Breast epithelium (tissue), 3 donors: ENCODE data around the gene LIM2.
"Not testable (repeated sequence)": the region's sequence is repeated elsewhere in the genome, so short reads cannot be mapped to it uniquely, and the experiment has no call there.

Experiments used
- POLR2AphosphoS5 ChIP-seq, 3 donors: sonication (generic); formaldehyde crosslinking; IDR thresholded peaks; one replicate each; pipeline ENCODE4 v1.6.1; 2017; ENCODE audit warnings: antibody characterized with exemption in 3 of 3
- TF ChIP-seq, protein P1 (sequence below), 3 donors: fragments of 450-650 bp; IDR thresholded peaks; one replicate each; pipeline ENCODE4 v1.5.1; 2016 to 2017; ENCODE audit warnings: antibody characterized with exemption in 3 of 3, mild to moderate bottlenecking in 3 of 3, moderate library complexity in 3 of 3

DNA sequence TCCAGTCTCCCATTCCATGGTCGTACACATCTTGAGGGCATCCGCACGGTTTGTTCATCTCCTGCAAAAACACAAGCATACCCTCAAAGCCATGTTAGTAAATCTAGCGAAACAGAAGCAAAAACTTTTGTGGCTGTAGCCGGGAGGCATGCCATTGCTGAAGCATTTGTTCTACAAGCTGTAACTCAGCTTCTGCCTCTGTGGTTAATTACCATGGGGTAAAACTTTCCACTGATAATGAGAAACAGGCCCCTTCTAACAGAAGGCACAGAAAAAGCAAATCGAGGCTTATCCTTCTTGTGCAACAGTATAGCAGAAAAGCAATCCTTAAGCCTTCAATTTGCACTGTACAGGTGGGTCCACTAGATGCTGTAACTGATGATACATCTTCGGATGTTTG lies 12.2 kb upstream of the LIM2 start:
- TF ChIP-seq, protein P1, sequence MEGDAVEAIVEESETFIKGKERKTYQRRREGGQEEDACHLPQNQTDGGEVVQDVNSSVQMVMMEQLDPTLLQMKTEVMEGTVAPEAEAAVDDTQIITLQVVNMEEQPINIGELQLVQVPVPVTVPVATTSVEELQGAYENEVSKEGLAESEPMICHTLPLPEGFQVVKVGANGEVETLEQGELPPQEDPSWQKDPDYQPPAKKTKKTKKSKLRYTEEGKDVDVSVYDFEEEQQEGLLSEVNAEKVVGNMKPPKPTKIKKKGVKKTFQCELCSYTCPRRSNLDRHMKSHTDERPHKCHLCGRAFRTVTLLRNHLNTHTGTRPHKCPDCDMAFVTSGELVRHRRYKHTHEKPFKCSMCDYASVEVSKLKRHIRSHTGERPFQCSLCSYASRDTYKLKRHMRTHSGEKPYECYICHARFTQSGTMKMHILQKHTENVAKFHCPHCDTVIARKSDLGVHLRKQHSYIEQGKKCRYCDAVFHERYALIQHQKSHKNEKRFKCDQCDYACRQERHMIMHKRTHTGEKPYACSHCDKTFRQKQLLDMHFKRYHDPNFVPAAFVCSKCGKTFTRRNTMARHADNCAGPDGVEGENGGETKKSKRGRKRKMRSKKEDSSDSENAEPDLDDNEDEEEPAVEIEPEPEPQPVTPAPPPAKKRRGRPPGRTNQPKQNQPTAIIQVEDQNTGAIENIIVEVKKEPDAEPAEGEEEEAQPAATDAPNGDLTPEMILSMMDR (IDR thresholded peaks at IDR 0.05) = not testable (repeated sequence)
- TF ChIP-seq POLR2AphosphoS5 (IDR thresholded peaks at IDR 0.05) = not testable (repeated sequence)
